KMS-11 (cell line): ENCODE results near the gene FAM72D.
"Not testable (repeated sequence)": the region's sequence is repeated elsewhere in the genome, so short reads cannot be mapped to it uniquely, and the experiment has no call there.

Source experiments
- H2AFZ ChIP-seq: fragments of 200-600 bp; sonication (generic); 2 replicates; pipeline ENCODE4 v1.6.1; 2016; ENCODE audit warnings: antibody characterized with exemption, mixed run types, low read depth
- H3K27ac ChIP-seq: fragments of 200-600 bp; sonication (generic); 2 replicates; pipeline ENCODE4 v1.6.1; 2016; ENCODE audit warnings: mild to moderate bottlenecking, mixed run types
- H3K27me3 ChIP-seq: fragments of 200-600 bp; sonication (generic); 2 replicates; pipeline ENCODE4 v1.6.1; 2017; ENCODE audit warnings: mild to moderate bottlenecking, low read depth, mixed run types, moderate library complexity; ENCODE audit not compliant: insufficient read depth
- H3K36me3 ChIP-seq: fragments of 200-600 bp; sonication (generic); 2 replicates; pipeline ENCODE4 v1.6.1; 2017; ENCODE audit warnings: mild to moderate bottlenecking, mixed run types; ENCODE audit not compliant: insufficient read depth
- H3K4me1 ChIP-seq: fragments of 200-600 bp; sonication (generic); 2 replicates; pipeline ENCODE4 v1.6.1; 2016; ENCODE audit warnings: mild to moderate bottlenecking, low read depth, mixed run types; ENCODE audit not compliant: poor library complexity, severe bottlenecking
- H3K4me2 ChIP-seq: fragments of 200-600 bp; sonication (generic); 2 replicates; pipeline ENCODE4 v1.7.0; 2016; ENCODE audit warnings: mild to moderate bottlenecking, mixed run types
- H3K4me3 ChIP-seq: fragments of 200-600 bp; sonication (generic); IDR thresholded peaks from 2 replicates; pipeline ENCODE4 v1.6.1; 2017; ENCODE audit warnings: low read depth, low read length, mixed read lengths; ENCODE audit not compliant: insufficient read depth
- H3K79me2 ChIP-seq: fragments of 200-600 bp; sonication (generic); 2 replicates; pipeline ENCODE4 v1.6.1; 2016; ENCODE audit warnings: low read depth, mixed run types; ENCODE audit not compliant: insufficient read depth
- H3K9ac ChIP-seq: fragments of 200-600 bp; sonication (generic); 2 replicates; pipeline ENCODE4 v1.6.1; 2016; ENCODE audit warnings: mild to moderate bottlenecking, mixed run types
- H4K20me1 ChIP-seq: fragments of 200-600 bp; sonication (generic); 2 replicates; pipeline ENCODE4 v1.6.1; 2016; ENCODE audit warnings: mild to moderate bottlenecking, mixed run types; ENCODE audit not compliant: insufficient read depth

The FAM72D gene

GRCh38 chr1:145146308-145146707, 50.5 kb downstream of the FAM72D start:
- H3K36me3 ChIP-seq, H4K20me1 ChIP-seq, H3K9ac ChIP-seq, H3K4me2 ChIP-seq, H3K4me1 ChIP-seq, H3K27me3 ChIP-seq, H2AFZ ChIP-seq, H3K27ac ChIP-seq, H3K4me3 ChIP-seq, H3K79me2 ChIP-seq: not testable (repeated sequence)

- H2AFZ ChIP-seq, H3K4me2 ChIP-seq, H3K9ac ChIP-seq, H3K27me3 ChIP-seq, H3K36me3 ChIP-seq, H4K20me1 ChIP-seq, H3K4me1 ChIP-seq, H3K4me3 ChIP-seq, H3K79me2 ChIP-seq, H3K27ac ChIP-seq: not testable (repeated sequence)
These were observed 51.4 kb downstream of the FAM72D start for GRCh38 chr1:145147172-145147571.

GRCh38 chr1:145155421-145155820, 59.6 kb downstream of the FAM72D start:
- H3K9ac ChIP-seq, H3K27me3 ChIP-seq, H3K79me2 ChIP-seq, H3K4me2 ChIP-seq, H3K4me1 ChIP-seq, H4K20me1 ChIP-seq, H3K27ac ChIP-seq, H2AFZ ChIP-seq, H3K4me3 ChIP-seq, H3K36me3 ChIP-seq: not testable (repeated sequence)

- H3K4me3 ChIP-seq, H3K79me2 ChIP-seq, H3K4me2 ChIP-seq, H3K27ac ChIP-seq, H3K36me3 ChIP-seq, H4K20me1 ChIP-seq, H2AFZ ChIP-seq, H3K9ac ChIP-seq, H3K4me1 ChIP-seq, H3K27me3 ChIP-seq: not testable (repeated sequence)
These were observed 60.1 kb downstream of the FAM72D start for GRCh38 chr1:145155873-145156272.

- H3K9ac ChIP-seq = peak overlapping the region; percentile 16; the same call in 1 of the 2 replicates
These were observed 61.3 kb downstream of the FAM72D start for GRCh38 chr1:145156891-145157610.

GRCh38 chr1:145157715-145158114, 61.9 kb downstream of the FAM72D start:
- H3K27ac ChIP-seq, H3K27me3 ChIP-seq, H3K9ac ChIP-seq, H2AFZ ChIP-seq, H3K36me3 ChIP-seq, H4K20me1 ChIP-seq, H3K4me3 ChIP-seq, H3K79me2 ChIP-seq, H3K4me2 ChIP-seq, H3K4me1 ChIP-seq: not testable (repeated sequence)

More at GRCh38 chr1:145156891-145157610, 61.3 kb downstream of the FAM72D start:
- not testable (repeated sequence) for H3K36me3 ChIP-seq, H3K4me1 ChIP-seq, H3K27ac ChIP-seq, H3K27me3 ChIP-seq, H4K20me1 ChIP-seq, H3K79me2 ChIP-seq, H3K4me3 ChIP-seq
- H3K4me2 ChIP-seq = peak overlapping the region; percentile 29; the same call in 1 of the 2 replicates
- peak overlapping the region; percentile 57; the same call in 1 of the 2 replicates for H2AFZ ChIP-seq

GRCh38 chr1:145161046-145161752, 65.4 kb downstream of the FAM72D start:
- not testable (repeated sequence) for H3K4me1 ChIP-seq, H2AFZ ChIP-seq, H3K4me2 ChIP-seq, H4K20me1 ChIP-seq, H3K36me3 ChIP-seq, H3K9ac ChIP-seq, H3K27ac ChIP-seq, H3K4me3 ChIP-seq, H3K27me3 ChIP-seq, H3K79me2 ChIP-seq
